ENCODE measurements around the gene RHOA.
"Not testable (repeated sequence)": the region's sequence is repeated elsewhere in the genome, so short reads cannot be mapped to it uniquely, and the experiment has no call there.

RHOA gene

GRCh38 chr3:49362561-49362960, 49.2 kb downstream of the RHOA start:
- DNase-seq (ENCODE audit: low read depth) = no peak

DNA sequence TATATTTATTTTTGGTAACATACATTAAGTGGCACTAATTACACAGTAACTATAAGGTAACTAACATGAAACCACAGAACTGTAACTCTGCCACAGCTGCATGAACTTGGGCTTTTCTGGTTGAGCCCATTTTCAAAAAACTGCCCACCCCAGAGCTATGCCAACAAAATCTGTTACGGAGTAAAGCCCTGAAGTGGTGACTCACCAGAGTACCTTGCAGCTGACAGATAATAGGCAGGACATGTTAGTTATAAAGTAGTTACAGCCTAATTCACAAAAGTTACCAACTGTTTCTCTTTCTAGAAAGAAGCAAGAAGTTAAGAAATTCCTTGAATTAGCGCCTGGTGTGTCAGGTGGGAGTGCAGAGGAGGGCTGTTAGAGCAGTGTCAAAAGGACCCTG, 52.2 kb downstream of the RHOA start:
- no peak for DNase-seq (ENCODE audit: low read depth)

DNA sequence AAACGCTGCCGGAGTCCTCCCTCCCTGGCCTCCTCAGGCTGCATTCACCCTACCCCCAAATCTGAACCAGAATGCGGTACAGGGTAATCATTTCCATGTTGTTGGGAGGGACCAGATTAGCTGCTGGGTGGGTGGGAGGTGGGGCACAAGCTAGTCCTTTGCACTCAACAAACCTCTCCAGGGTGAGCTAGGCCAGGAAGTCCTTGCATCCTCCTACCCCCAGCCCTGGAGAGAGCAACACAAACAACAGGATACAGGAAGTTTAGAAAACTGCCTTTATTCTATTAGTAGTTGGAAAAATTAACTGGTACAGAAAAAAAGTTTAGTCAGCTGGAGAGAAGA, 52.9 kb downstream of the RHOA start:
- no peak for DNase-seq (ENCODE audit: low read depth)

GRCh38 chr3:49358217-49358883, 53.4 kb downstream of the RHOA start, which contains the start of gene GPX1:
Gene GPX1 (minus strand): TSS chr3:49358353. CDS start chr3:49358278, 75 bp downstream.
- peak; percentile 67 for DNase-seq (ENCODE audit: low read depth)

DNA sequence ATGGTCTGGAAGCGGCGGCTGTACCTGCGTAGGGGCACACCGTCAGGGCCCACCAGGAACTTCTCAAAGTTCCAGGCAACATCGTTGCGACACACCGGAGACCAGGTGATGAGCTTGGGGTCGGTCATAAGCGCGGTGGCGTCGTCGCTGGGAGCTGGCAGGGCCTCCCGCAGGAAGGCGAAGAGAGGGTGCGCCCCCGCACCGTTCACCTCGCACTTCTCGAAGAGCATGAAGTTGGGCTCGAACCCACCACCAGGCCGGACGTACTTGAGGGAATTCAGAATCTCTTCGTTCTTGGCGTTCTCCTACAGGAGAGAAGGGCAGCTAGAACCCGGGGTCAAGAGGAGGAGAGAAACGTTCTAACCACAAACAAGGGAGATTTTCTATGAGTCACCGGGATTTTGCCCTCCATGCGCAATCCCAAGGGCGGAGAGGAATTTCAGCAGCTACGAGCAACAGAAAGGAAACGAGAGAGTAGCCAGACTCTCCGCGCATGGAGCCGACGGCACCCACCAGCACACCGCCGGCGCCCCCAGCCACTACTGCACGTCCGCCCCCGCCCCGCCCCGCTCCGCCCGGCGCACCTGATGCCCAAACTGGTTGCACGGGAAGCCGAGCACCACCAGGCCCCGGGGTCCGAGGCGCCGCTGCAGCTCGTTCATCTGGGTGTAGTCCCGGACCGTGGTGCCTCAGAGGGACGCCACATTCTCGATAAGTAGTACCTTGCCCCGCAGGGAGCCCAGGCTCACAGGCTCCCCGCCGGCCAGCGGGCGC, 54.1 kb downstream of the RHOA start:
- peak; percentile 70 for DNase-seq (ENCODE audit: low read depth)

DNA sequence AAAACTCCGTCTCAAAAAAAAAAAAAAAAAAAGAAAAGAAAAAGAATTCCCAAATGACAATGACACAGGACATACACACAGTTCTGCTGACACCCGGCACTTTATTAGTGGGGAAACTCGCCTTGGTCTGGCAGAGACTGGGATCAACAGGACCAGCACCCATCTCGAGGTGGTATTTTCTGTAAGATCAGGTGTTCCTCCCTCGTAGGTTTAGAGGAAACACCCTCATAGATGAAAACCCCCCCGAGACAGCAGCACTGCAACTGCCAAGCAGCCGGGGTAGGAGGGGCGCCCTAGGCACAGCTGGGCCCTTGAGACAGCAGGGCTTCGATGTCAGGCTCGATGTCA, 54.7 kb downstream of the RHOA start:
- DNase-seq (ENCODE audit: low read depth) = not testable (repeated sequence)

DNA sequence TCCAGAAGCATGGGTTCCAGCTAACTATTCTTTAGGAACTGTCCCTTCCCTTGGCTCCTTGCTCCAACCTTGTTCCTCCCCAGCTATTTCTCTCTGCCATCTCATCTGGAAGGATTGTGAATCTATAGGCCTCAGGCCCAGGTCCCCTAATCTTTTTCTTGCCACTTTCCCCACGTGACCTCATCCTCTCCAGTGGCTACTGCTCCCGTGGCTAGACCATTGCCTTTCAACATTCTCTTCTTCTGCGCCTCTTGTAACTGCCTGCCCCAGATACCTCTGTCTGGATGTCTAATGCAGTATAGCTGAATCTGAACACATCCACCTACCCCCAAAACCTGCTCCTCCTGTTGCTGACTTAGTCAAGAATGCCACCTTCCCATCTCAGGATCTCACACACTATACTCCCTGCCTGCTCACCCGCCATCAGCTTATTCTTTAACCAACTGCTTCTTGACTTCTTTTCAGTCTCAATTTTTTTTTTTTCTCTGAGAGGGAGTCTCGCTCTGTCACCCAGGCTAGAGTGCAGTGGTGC, 58.8 kb downstream of the RHOA start:
- DNase-seq (ENCODE audit: low read depth) = no peak

DNA sequence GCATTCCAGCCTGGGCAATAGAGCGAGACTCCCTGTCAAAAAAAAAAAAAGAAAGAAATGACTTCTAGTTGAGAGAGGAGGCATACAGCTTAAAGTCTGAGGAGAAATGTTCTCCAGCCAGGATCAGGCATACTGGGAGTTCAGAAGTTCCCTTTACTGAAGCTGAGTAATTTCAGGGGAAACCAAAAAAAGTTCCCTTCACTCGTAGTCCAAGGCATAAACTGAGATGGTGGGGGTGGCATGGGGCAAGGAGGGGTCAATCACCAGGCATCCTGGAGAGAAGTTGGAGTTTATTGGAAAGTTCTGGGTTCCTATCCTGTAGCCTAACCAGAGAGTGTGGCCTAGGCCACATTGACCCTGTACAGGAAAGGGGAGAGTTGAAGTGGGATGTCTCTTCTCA, 59.5 kb downstream of the RHOA start:
- no peak for DNase-seq (ENCODE audit: low read depth)

DNA sequence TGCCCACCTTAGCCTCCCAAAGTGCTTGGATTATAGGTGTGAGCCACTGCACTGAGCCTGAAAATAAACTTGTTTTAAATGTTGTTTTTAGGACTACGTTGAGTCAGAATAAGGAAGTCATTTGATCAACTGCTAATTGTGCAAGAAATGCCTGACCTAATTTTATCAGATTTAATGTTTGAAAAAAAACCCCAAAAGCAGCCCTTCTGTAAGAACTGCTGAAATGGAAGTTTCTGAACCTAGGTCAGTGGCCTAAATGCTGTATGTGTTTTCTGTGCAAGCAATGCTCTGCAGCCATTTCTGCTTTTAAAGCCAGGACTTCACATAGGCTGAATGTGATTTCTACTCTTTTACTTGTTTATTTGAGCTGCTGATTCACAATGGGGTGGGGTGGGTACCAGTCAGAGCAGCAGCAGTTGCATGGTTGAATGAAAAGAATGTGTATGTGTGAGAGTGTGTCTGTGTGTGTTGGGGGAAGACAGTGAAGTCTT, 60.2 kb downstream of the RHOA start:
- DNase-seq (ENCODE audit: low read depth) = no peak

DNA sequence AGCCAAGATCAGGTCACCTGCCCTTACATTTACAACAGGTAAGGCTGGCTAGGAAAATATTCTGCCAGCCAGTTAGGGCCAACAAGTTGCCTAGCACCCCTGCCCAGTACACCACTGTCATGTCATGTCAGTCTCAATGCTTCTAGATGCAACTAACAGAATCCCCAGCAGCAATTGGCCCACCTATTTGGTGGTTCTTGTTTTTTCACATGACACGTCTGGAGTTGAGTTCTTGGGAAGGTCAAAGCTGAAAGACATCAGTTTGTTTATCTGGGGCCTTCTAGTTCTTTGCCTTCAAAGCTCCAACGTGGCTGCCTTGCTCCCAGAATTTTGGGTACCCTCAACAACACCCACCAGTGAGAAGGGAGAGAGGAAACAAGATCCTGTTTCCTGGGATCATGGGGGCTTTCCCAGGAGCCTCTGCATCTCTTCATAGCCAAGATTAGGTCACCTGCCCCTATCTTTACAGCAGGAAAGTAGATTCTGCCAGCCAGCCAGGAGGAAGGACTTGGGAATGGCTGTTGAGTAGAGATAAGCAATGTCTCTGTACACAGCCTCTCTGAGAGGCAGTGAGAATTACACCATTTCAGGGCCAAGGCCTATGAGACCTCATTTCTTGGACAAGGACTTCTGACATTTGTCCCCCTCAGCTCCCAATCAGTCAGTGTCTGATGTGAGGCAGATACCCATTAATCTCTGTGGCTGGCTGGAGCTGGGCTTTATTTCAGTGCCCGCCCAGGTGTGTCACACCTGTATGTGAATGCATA, 62.2 kb downstream of the RHOA start:
- DNase-seq (ENCODE audit: low read depth) = no peak

GRCh38 chr3:49348361-49348760, 63.4 kb downstream of the RHOA start:
- not testable (repeated sequence) for DNase-seq (ENCODE audit: low read depth)

GRCh38 chr3:49346797-49347251, 65.0 kb downstream of the RHOA start:
- DNase-seq (ENCODE audit: low read depth) = no peak

GRCh38 chr3:49343163-49343562, 68.6 kb downstream of the RHOA start:
- DNase-seq (ENCODE audit: low read depth) = no peak

DNA sequence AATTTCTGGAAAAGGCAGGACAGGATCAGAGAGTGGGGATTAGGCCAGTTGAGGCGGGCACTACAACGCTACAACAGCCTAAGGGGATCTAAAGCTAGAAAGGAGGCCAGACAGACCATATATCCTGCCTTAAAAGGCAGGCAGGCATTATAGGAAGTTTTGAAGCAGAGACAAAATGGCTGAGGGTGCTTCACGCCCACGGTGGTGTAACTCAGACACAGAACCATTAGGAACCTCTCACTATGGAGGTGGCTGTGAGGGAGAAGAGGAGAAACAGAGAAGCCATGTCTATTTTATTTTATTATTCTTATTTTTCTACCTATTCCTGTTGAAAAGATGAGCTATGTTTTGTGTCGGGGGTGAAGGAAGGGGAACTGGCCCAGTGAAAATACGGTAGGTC, 69.8 kb downstream of the RHOA start:
- DNase-seq (ENCODE audit: low read depth) = no peak

- no peak for DNase-seq (ENCODE audit: low read depth)
Measured at GRCh38 chr3:49339941-49340800, 71.6 kb downstream of the RHOA start, which contains the start of gene USP4. Gene USP4 (minus strand): TSS chr3:49340053. CDS start chr3:49340024, 29 bp downstream.

- no peak for DNase-seq (ENCODE audit: low read depth)
Measured at GRCh38 chr3:49339581-49339940, 72.2 kb downstream of the RHOA start.

DNA sequence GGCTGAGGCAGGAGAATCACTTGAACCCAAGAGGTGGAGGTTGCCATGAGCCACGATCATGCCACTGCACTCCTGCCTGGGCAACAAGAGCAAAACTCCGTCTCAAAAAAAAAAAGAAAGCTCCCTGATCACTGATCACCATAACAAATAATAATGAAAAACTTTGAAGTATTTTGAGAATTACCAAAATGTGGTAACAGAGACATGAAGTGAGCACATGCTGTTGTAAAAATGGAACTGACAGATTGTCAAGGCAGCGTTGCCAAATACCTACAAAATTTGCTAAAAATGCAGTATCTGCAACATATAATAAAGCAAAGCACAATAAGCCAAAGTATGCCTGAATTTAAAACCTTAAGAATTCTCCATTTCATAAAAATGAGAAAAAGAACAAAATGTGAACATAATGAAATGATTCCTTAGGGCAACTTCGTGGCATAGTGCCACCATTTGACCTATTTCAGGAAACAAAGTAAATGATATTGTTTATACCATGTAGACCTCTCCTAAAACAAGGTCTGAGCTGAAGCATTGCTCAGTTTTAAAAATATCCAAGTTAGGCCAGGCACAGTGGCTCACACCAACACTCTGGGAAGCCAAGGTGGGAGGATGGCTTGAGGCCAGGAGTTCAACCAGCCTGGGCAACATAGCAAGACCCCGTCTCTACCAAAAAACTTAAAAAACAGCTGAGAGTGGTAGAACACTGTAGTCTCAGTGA, 77.7 kb downstream of the RHOA start:
- no peak for DNase-seq (ENCODE audit: low read depth)

DNA sequence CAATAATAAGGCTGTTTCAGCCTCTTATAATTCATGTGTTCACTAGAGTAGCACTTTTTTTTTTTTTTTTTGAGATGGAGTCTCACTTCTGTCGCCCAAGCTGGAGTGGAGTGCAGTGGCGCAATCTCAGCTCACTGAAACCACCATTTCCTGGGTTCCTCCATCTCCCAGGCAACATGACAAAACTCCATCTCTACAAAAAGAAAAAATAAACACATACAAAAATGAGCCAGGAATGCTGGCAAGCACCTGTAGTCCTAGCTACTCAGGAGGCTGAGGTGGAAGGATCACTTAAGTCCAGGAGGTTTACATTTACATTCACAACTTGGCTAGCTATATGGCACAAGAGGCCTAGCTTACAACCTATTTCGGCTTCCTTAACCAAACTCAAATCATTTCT, 78.7 kb downstream of the RHOA start:
- DNase-seq (ENCODE audit: low read depth) = no peak

DNA sequence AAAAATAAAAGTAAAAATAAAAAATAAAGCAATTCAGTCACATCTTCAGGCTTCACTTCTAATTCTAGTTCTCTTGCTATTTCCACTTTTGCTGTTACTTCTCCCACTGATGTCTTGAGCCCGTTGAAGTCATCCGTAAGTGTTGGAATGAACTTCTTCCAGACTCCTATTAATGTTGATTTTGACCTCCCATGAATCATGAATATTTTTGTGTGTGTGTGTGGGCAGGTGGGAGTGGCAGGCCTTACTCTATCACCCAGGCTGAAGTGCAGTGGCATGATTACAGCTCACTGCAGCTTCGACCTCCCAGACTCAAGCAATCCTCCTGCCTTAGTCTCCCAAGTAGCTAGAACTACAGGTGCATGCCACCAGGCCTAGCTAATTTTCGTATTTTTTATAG, 82.6 kb downstream of the RHOA start:
- no peak for DNase-seq (ENCODE audit: low read depth)

- not testable (repeated sequence) for DNase-seq (ENCODE audit: low read depth)
Measured at GRCh38 chr3:49328350-49328749, 83.4 kb downstream of the RHOA start.

GRCh38 chr3:49327485-49327884, 84.3 kb downstream of the RHOA start:
- no peak for DNase-seq (ENCODE audit: low read depth)

Data from non-pigmented ciliary epithelial cell (primary cell).